Fibroblast of mammary gland (primary cell): ENCODE measurements around the gene PADI2.

Experiments used
- DNase-seq: peaks from one replicate; pipeline ENCODE4 v3.0.0-alpha.2; 2010; ENCODE audit warnings: low read depth
- H3K4me3 ChIP-seq: 2 replicates; pipeline ENCODE4 v1.5.1; 2011; ENCODE audit warnings: low read depth, mild to moderate bottlenecking, low read length, moderate library complexity; ENCODE audit not compliant: control insufficient read depth
- TF ChIP-seq, protein P1 (sequence below): conservative IDR thresholded peaks from 2 replicates; pipeline ENCODE4 v1.5.1; 2011; ENCODE audit warnings: low read depth, low read length, inconsistent platforms; ENCODE audit not compliant: control insufficient read depth, insufficient read depth

The PADI2 gene

DNA sequence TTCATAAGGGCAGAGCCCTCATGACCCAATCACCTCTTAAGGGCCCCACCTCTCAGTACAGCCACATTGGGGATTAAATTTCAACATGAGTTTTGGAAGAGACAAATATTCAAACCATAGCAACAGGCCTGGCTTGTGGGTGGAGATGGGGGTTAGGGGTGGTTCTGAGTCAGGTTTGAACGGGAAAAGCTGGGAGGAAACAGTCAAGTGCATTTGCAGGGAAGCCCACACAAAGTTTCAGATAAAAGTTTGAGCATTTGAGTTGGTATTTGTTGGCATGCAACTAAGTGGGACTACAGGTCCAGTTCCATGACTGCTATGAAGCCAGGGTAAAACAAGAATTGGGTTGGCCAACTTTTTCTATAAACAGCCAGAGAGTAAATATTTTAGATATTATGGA is 21.0 kb upstream of the PADI2 start:
- H3K4me3 ChIP-seq: no peak overlapping the region
- TF ChIP-seq, protein P1, sequence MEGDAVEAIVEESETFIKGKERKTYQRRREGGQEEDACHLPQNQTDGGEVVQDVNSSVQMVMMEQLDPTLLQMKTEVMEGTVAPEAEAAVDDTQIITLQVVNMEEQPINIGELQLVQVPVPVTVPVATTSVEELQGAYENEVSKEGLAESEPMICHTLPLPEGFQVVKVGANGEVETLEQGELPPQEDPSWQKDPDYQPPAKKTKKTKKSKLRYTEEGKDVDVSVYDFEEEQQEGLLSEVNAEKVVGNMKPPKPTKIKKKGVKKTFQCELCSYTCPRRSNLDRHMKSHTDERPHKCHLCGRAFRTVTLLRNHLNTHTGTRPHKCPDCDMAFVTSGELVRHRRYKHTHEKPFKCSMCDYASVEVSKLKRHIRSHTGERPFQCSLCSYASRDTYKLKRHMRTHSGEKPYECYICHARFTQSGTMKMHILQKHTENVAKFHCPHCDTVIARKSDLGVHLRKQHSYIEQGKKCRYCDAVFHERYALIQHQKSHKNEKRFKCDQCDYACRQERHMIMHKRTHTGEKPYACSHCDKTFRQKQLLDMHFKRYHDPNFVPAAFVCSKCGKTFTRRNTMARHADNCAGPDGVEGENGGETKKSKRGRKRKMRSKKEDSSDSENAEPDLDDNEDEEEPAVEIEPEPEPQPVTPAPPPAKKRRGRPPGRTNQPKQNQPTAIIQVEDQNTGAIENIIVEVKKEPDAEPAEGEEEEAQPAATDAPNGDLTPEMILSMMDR: no peak
- DNase-seq: no peak

GRCh38 chr1:17139637-17140036 is 20.4 kb upstream of the PADI2 start:
- TF ChIP-seq, protein P1: no peak
- H3K4me3 ChIP-seq: no peak overlapping the region
- no peak for DNase-seq

- no peak for DNase-seq
- H3K4me3 ChIP-seq: no peak overlapping the region
- TF ChIP-seq, protein P1: no peak
Measured at GRCh38 chr1:17137441-17137840, 18.2 kb upstream of the PADI2 start.

DNA sequence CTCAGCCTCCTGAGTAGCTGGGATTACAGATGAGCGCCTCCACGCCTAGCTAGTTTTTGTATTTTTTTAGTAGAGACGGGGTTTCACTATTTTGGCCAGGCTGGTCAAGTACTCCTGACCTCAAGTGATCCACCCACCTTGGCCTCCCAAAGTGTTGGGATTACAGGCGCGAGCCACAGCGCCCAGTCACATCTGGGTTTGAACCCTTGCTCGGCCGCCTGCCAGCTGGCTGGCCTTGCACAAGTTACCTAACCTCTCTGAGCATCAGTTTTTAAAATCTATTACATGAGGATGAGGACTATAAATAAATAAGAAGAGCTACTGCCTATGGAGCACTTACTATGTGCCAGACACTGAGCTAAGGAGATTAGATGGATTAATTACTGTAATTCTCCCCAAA is 17.7 kb upstream of the PADI2 start:
- DNase-seq: peak; percentile 18
- no peak overlapping the region for H3K4me3 ChIP-seq
- TF ChIP-seq, protein P1: no peak

- TF ChIP-seq, protein P1: no peak
- H3K4me3 ChIP-seq: no peak overlapping the region
- DNase-seq: no peak
Measured at GRCh38 chr1:17136145-17136544, 16.9 kb upstream of the PADI2 start.

GRCh38 chr1:17135530-17135929 is 16.3 kb upstream of the PADI2 start:
- no peak overlapping the region for H3K4me3 ChIP-seq
- DNase-seq: no peak
- TF ChIP-seq, protein P1: no peak

- no peak for DNase-seq
- TF ChIP-seq, protein P1: no peak
Measured at GRCh38 chr1:17134724-17135123, 15.5 kb upstream of the PADI2 start.

More at GRCh38 chr1:17134724-17135123, 15.5 kb upstream of the PADI2 start:
- no peak overlapping the region for H3K4me3 ChIP-seq
